ENCODE measurements around the gene FOXP4.

Gene FOXP4

DNA sequence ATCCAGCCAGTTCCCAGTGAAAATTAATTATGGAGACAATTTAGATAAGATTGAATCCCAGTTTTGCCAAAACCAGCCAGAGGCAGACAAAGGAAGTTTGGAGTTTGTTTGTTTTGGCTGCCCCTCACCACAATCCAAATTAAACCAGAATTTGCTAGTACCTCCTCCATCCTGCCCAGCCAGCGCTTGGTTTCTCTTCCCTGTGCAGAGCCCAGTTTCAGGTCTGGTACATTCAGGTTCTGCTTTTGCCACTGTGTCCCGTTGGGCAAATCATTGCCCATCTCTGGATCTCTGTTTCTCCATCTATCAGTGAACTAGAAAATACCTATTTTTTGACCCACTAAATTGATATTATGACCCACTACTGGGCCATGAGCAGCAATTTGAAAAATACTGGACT is 26.4 kb downstream of the FOXP4 start:
- DNase-seq (ENCODE audit: insufficient read length): no peak
- TF ChIP-seq POLR2AphosphoS5 (IDR thresholded peaks at IDR 0.05; ENCODE audit: low read depth, low read length) (no peak), TAF1 (IDR thresholded peaks at IDR 0.05; ENCODE audit: borderline replicate concordance, low read depth, low read length) (no peak), POLR2A (IDR thresholded peaks at IDR 0.05; ENCODE audit: low read depth, low read length) (no peak)
- no peak for FAIRE-seq

DNA sequence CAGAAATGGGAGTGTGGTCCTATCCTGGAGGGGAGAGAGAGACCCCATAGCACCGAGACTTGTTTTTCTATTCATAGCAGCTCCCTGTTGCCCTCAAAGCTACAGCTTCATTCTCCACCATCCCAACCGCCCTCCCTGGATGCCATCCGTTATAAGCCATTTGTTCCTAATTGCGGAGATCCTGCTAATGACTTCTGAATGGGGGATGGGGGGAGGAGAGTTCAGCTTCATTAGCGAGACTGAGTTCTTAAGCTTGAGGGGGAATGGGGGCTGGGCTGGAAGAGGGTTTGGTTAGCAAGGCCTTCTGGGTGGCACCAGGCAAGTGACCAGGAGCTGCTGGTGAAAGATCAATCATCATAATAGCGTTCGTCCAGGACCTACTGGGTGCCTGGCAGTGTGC is 27.1 kb downstream of the FOXP4 start:
- no peak for FAIRE-seq
- TF ChIP-seq POLR2A (IDR thresholded peaks at IDR 0.05; ENCODE audit: low read depth, low read length) (no peak), POLR2AphosphoS5 (IDR thresholded peaks at IDR 0.05; ENCODE audit: low read depth, low read length) (no peak), TAF1 (IDR thresholded peaks at IDR 0.05; ENCODE audit: borderline replicate concordance, low read depth, low read length) (no peak)
- DNase-seq (ENCODE audit: insufficient read length): no peak

DNA sequence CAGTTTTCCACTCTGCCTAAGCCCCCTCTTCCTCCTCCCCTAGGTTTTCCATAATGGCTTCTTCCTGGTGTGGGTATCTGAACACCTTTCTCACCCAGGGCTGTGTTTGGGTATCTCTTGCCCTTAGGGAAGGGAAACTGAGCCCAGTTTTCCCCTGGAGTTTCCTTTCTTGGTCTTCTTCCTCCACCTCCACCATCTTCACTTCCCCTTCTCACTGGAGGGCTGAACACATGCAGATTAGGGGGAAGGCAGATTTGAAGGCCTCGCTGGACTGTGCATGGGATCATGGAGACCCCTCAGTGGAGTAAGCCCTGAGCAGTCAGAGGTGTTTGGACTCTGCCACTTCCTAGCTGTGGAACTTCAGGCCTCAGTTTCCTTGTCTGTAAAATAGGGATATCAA is 27.8 kb downstream of the FOXP4 start:
- TF ChIP-seq POLR2AphosphoS5 (IDR thresholded peaks at IDR 0.05; ENCODE audit: low read depth, low read length) (no peak), TAF1 (IDR thresholded peaks at IDR 0.05; ENCODE audit: borderline replicate concordance, low read depth, low read length) (no peak), POLR2A (IDR thresholded peaks at IDR 0.05; ENCODE audit: low read depth, low read length) (no peak)
- DNase-seq (ENCODE audit: insufficient read length): no peak
- no peak for FAIRE-seq

DNA sequence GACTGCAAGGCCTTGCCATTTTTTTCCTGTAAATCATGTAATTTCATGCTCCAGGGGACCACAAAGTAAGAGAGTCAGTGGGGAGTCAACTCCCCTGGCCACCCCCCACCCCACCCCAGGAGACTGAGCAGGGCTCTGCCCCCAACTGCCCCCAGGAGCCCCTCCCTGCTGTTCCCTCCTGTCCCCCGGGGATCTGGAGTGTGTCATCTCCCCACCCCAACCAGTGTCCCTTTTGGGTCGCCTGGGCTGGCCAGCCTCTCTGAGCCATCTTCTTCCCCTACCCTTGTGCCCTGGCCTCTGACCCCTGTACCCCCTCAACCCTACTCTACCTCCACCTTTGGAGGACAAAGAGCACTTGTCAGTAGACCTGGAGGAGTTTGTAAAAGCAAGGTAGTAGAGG is 29.4 kb downstream of the FOXP4 start:
- TF ChIP-seq POLR2A (IDR thresholded peaks at IDR 0.05; ENCODE audit: low read depth, low read length) (no peak), POLR2AphosphoS5 (IDR thresholded peaks at IDR 0.05; ENCODE audit: low read depth, low read length) (no peak), TAF1 (IDR thresholded peaks at IDR 0.05; ENCODE audit: borderline replicate concordance, low read depth, low read length) (no peak)
- no peak for DNase-seq (ENCODE audit: insufficient read length)
- FAIRE-seq: no peak

DNA sequence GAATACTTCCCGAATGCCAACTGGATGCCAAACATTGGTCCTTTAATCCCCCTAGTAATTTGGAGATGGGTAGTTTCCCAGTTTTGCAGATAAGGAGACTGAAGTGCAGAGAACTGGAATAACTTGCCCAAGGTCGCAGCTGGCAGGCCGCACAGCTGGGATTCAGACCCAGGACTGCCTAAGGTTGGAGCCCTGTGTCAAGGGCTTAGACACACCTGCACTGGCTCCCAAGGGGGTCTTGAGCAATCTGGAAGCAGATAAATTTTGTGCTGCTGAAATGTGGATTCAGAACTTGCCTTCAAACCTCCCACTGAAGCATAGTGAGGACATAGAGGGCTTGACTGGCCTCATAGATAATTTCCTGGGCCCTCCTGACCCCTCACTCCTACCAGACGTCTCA is 30.5 kb downstream of the FOXP4 start:
- TF ChIP-seq TAF1 (IDR thresholded peaks at IDR 0.05; ENCODE audit: borderline replicate concordance, low read depth, low read length): no peak
- TF ChIP-seq POLR2AphosphoS5 (IDR thresholded peaks at IDR 0.05; ENCODE audit: low read depth, low read length): no peak
- no peak for TF ChIP-seq POLR2A (IDR thresholded peaks at IDR 0.05; ENCODE audit: low read depth, low read length)
- no peak for FAIRE-seq
- no peak for DNase-seq (ENCODE audit: insufficient read length)

DNA sequence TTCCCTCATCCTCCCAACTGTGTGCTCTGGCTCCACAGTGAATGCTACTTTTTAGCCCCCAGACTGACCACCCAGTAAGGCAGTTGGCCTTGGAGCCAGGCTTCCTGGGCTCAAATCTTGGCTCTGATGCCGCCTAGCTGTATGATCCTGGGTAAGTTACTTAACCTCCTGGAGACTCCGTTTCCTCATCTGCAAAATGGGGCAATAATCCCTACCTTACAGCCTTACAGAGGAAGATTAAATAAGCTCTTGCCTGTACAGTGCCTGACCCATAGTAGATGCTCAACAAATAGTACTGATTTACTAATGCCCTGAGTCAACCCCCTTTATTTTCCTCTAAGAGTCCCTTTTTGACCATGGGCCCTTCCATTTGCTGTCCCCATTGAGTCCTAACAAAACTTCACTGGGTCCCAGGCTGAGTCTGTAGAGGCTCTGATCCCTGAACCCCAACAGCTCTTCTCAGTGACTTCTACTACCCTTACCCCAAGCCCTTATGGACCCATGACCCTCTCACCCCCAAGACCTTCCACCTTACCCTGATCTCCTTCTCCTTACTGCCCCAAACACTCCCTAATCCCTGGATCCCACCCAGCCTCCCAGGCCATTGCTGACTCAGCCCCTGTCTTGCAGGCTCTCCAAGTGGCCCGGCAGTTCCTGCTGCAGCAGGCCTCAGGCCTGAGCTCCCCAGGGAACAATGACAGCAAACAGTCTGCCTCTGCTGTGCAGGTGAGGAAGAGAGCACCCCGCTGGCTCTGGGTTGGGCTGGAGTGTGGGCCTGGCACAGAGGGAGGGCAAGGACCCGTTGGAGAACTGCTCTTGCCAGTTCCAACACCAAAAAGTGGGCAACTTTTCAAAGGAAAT is 31.4 kb downstream of the FOXP4 start:
- DNase-seq (ENCODE audit: insufficient read length) (no peak), FAIRE-seq (no peak)
- no peak for TF ChIP-seq POLR2A (IDR thresholded peaks at IDR 0.05; ENCODE audit: low read depth, low read length)
- TF ChIP-seq TAF1 (IDR thresholded peaks at IDR 0.05; ENCODE audit: borderline replicate concordance, low read depth, low read length): no peak
- no peak for TF ChIP-seq POLR2AphosphoS5 (IDR thresholded peaks at IDR 0.05; ENCODE audit: low read depth, low read length)

DNA sequence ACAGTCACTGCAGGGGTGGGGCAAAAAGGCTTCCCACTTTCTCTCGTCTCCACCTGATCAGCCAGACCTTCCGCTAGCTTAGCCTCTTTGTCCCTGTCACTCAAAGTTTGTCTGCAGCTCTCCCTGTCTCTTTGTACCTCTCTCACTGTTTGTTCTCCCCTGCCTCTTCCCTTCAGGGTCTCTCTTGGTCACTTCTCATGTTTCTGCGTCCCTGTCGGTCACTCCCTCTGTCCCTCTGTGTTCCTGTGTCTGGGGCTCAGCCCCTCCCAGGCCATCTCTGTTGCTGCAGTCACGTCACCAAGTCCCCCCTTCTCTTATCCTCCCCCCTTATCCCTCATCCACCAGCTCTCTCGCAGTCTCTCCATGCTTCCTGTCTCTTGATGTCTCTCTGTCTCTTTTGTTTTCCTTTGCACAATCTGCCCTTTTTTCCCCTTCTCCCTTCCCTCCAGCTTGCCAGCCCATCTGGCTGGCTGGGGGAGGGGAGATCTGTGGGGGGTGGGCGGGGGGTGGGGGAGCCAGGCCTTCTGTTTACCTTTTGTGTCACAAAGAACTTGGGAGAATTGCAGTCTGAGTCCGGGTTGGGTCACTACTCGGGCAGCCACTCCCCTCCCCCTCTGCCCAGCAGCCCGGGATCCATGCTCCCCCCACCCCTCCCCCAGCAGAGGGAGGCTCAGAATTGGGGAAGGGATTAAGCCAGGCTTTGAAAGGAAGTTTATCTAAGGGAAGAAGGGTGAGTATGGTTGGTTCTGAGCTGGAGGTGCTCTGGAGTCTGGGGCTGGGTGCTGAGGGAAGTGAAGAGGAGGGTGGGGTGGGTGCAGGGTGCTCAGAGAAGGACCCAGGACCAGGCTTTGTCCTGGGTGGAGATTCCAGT is 32.3 kb downstream of the FOXP4 start:
- FAIRE-seq (no peak), DNase-seq (ENCODE audit: insufficient read length) (no peak)
- no peak for TF ChIP-seq POLR2A (IDR thresholded peaks at IDR 0.05; ENCODE audit: low read depth, low read length)
- TF ChIP-seq TAF1 (IDR thresholded peaks at IDR 0.05; ENCODE audit: borderline replicate concordance, low read depth, low read length): no peak
- no peak for TF ChIP-seq POLR2AphosphoS5 (IDR thresholded peaks at IDR 0.05; ENCODE audit: low read depth, low read length)

DNA sequence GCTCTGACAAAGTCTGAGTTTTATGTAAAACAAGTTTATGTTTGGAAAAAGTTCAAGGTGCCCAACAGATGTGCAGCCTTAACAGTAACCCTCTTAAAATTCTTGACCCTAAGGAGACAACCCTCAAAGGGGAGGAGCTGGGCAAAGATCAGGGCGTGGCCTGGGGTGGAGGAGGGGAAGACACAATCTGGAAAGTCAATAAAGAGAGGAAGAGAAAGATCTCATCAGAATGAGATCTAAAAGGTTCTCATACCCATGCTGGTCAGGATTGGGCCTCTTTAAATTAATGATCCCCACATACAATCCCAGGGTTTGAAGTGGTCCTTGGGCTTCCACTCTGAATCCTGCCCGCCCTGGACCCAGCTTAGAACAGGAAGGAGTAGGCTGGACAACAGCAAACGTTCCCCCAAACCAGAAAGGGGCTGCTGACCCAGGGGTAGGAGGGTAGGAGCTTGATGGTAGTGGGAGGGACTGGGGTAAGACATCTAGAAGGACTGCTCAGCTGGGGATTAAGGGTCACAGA is 33.0 kb downstream of the FOXP4 start:
- no peak for FAIRE-seq
- DNase-seq (ENCODE audit: insufficient read length): no peak
- TF ChIP-seq POLR2A (IDR thresholded peaks at IDR 0.05; ENCODE audit: low read depth, low read length) (no peak), POLR2AphosphoS5 (IDR thresholded peaks at IDR 0.05; ENCODE audit: low read depth, low read length) (no peak), TAF1 (IDR thresholded peaks at IDR 0.05; ENCODE audit: borderline replicate concordance, low read depth, low read length) (no peak)

DNA sequence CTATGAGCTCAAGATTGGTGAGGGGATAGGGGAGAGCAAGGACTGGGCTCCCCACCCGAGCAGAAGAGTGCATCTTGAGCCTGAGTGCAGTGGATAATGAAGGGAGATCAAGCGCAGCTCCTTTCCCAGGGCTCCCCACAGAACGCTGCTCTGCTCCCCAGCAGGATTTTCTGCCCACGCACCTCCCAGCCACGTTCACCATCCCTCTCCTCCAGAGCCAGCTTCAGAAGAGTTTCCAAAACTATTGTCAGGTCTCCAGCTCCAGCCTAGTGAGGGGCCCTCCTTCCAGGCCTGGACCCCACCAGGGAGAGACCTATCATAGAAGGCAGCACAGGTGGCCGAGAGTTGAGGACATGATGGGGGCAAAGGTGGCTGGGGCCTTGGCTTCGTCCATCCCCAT is 34.5 kb downstream of the FOXP4 start:
- FAIRE-seq (no peak), DNase-seq (ENCODE audit: insufficient read length) (no peak)
- TF ChIP-seq POLR2A (IDR thresholded peaks at IDR 0.05; ENCODE audit: low read depth, low read length): no peak
- no peak for TF ChIP-seq POLR2AphosphoS5 (IDR thresholded peaks at IDR 0.05; ENCODE audit: low read depth, low read length)

DNA sequence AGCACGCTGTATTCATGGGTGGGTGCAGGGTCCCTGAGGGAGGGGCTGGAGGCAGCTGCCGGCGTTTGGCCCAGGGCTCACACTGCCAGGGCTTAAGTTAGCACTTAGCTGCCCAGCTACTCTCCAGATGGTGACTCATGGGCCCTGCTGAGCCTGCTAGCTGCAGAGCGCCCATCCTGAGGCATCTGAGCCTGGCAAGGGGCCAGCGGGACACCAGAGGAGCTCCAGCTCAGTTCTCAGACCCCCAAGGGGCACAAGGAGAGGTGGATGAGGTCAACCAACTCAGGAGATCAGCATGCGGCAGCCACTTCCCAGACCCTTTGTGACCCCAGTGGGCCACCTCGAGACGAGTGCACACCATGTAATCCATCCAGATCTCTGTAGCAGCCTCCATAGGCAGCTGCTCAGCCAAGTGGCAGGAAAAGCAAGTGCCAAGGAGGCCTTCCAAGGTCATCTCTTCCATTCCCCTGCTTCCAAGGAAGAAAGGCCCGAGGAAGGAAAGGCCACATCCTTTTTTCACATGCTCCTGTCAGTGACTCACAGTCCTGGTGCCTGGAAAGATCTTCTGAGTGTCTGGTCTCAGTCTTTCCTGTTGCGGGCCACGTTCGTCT is 35.3 kb downstream of the FOXP4 start:
- FAIRE-seq: no peak
- no peak for DNase-seq (ENCODE audit: insufficient read length)

DNA sequence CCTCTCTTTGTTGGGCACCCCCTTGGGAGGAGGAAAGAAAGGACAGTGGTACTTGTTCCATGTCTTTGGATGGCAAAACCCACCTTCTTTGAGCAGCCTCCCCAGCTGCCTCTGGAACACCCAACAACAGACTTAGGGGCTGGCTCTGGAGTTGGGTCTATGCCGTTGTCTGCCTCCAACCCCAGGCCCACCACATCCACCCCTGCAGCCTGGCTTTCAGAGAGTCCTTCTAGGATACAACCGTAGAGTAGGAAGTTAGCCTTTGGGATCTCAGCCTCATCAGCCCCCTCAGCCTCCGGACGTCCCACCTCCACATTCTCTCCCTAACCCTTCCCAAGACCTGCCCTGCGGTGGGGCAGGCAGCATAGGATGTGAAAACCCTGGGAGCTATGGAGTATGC is 36.4 kb downstream of the FOXP4 start:
- DNase-seq (ENCODE audit: insufficient read length): no peak
- FAIRE-seq: no peak
- TF ChIP-seq POLR2A (IDR thresholded peaks at IDR 0.05; ENCODE audit: low read depth, low read length) (no peak), TAF1 (IDR thresholded peaks at IDR 0.05; ENCODE audit: borderline replicate concordance, low read depth, low read length) (no peak), POLR2AphosphoS5 (IDR thresholded peaks at IDR 0.05; ENCODE audit: low read depth, low read length) (no peak)

More for the DNA sequence above, 35.3 kb downstream of the FOXP4 start:
- TF ChIP-seq TAF1 (IDR thresholded peaks at IDR 0.05; ENCODE audit: borderline replicate concordance, low read depth, low read length): no peak
